GM18951 (cell line): ENCODE measurements around the gene ANKRD37.
A peak's percentile ranks its signal among the peaks of the same experiment; 100 is the strongest.

Experiments used
- POLR2A ChIP-seq: IDR thresholded peaks from 4 replicates; pipeline ENCODE4 v1.6.1; 2011; ENCODE audit warnings: mild to moderate bottlenecking; ENCODE audit not compliant: insufficient read length, insufficient read depth; ENCODE audit errors: extremely low read depth
- in situ Hi-C: fragments of 300-500 bp; cut with MboI; formaldehyde crosslinking; loops from one replicate; pipeline ENCODE4 v1.12.0; 2022; ENCODE audit warnings: low sequenced_read_pairs, mixed read lengths, inconsistent platforms; ENCODE audit not compliant: unreplicated experiment

The ANKRD37 gene

DNA sequence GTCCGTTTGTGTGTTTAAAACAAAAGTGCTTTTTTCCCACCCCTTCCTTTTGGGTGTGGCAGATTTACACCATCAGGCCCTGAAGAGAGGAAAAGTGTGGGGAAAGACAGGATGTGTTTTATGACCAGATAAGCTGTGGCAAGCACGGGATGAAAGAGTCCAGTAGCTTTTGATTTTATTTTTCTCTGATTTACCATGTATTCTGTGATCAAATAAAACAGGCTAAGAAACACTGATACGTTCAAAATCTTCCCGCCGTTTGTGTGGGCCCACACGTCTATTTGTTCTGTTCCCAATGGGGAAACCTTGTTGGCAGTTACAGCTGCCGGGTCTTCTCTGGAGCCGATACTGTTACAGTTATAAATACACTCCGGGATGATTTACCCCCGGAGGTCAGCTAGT lies 11.7 kb upstream of the ANKRD37 start:
- no peak for TF ChIP-seq POLR2A
- in situ Hi-C loops = no loop called here

DNA sequence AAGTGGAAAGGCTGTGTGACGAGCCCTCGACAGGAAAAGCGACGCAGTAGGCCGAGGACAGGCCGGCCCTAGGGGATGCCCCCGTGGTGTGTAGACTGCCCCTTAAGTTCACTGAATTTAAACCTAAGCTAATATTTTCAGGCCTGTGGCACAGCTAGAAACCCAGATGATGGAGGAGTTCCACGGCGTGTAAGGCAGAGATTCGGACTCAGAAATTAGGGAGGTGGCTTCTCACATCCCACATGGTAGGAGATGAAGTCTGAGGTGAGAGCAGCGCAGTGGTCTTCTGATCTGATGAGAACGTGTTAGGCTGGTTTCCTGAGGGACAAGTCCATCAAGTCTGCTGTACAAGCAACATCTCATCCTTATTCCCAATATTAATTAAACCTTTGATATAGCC lies 8.7 kb upstream of the ANKRD37 start:
- no peak for TF ChIP-seq POLR2A
- in situ Hi-C loops = no loop called here

DNA sequence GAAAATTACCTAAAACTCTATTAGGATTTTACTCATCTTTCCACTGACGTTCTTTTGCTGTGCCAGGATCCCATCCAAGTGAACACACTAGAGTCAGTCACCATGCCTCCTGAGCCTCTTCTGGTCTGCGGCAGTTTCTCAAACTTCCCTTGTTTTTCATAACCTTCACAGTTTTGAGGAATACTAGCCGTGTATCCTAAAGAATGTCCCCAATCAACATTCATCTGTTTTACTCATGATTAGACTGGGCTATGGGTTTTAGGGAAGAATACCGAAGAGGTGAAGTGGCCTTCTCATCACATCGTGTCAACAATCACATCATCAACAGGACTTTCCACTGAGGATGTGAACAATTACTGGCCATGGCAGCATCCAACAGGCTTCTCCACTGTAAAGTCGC lies 5.7 kb upstream of the ANKRD37 start:
- TF ChIP-seq POLR2A = no peak
- in situ Hi-C loops = no loop called here

DNA sequence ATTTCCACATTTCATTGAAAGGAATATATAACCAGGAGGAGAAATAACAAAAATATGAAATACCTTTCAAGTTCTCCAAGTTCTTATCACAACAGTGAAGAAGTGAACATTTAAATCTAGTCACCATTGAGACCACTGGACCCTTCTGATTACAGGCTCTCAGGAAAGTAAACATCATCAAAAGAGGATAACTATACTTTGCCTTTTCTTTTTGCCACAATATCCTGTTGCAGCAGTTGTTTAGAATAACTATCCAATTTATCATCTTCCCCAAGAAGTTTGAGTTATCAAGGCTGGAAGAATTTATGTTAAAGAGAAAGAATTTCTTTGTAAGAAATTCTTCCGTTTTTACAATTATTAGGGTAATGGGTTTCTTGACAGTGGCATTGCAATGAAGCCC lies 4.5 kb upstream of the ANKRD37 start:
- in situ Hi-C loops = no loop called here

DNA sequence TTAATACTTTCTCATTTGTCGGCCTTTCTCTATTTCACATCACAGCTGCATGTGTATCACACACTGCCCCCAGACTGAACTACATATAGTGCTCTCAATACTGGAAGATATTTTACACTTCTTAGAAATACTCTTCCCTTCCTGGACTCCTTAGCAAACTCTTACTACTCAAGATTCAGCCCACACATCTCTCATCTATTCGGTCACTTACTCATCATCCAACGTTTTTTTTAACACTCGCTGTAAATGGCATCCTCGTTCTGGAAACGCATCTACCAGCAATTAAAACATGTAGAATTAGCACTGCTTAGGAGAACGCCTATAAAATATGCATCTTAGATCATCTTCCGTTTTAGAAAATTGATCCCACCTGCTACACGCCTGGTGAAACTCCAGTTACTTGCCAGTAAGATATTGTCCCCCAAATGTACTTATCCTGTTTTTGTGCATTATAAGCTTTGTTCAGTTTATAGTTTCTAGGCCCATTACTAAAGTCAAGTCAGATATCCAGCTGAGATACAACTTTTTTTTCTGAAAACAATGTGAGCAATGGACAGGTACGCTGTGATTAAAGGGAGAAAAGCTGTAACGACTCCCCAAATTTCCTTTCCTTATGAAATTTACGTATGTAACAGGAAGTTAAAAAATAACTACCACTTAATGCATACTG lies 1.9 kb upstream of the ANKRD37 start:
- no peak for TF ChIP-seq POLR2A
- in situ Hi-C loops = no loop called here

More for the DNA sequence above, 4.5 kb upstream of the ANKRD37 start:
- no peak for TF ChIP-seq POLR2A

DNA sequence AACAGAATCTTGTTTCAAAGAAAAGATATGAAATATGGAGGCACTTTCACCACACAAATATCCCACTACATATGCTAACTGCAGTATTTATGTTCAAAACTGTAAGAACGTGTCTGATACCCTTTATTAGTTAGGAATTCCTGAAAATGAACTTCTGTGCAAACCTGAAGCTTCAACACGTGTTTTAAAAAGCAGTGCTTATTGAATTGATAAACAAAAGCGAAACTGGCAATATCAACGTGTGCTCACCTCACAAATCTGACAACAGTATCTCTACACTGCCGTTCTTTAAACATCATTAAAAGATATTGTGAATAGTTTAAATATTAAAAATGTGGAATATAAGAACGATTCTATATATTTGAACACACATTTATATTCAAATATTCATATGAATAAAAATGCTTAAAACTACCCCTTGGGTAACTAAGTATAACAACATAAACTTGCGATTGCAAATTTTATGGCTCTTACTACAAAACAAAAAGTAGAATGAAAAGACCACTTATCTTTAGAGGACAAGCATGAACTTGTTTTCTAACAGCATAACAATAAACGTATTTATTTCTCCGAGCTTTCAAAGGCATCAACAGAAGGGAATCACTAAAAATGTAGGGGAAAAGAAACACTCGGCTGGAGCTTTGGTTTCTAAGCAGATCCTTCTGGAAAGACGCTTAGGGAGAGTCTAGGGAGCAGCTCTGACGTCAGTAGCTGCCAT lies 1.2 kb upstream of the ANKRD37 start, which contains the start of gene LRP2BP:
TSS of gene LRP2BP (minus strand) at position 687 of the 718 bp plus-strand sequence. CDS start 17,738 bp downstream, outside the sequence.
- no peak for TF ChIP-seq POLR2A
- in situ Hi-C loops = no loop called here

DNA sequence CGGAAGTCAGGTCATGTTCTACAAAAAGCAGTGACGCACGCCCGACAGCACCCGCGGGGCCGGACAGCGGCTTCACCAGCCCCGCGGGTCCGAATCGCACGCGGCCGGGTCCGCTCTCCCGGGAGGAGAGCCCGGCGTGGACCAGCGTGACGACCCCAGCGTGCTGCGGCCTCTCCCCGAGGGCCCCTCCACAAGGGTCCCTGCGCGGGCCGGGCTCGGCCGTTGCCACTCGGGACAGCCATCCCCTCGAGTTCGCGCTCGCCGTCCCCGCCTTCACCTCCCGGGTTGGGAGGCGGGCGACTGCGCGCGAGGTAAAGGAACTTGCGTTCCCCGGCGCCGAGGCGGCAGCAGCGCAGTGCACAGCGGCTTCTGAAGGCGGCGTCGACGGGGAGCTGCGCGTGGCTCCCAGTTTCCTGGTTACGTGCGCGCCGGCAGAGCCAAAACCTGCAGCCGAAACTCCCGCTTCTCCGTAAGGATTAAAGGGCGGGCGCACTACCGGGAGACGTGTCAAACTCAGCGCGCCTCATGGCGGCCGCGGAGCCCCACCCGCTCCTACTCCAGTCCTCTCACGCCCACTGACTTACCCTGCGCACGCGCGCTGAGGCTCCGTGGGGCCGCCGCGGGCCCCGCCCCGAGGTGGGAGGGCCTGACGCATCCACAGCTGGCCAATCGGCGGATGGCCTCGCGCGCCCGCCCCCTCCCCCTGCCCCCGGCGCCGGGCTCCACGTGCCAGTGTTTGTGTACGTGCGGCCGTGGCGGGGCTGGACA lies 501 bp upstream of the ANKRD37 start:
- in situ Hi-C loops = no loop called here
- peak; percentile 75 for TF ChIP-seq POLR2A

DNA sequence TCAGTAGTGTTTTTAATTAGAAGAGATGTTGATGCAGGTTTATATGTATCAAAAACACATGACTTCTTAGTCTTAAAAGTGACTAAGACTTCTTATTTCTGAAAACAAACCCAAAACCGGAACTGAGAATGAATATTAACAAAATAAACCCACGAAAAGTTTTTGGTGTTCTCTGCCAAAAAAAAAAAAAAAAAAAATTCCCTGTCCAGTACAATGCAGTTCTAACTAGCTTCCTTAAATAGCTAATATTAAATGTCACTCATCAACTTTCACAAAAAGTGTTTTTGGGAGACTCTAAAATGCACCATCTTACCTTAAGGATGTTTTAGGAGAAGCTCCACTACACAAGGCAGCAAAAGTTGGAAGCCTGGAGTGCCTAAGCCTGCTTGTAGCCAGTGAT lies 2.0 kb downstream of the ANKRD37 start:
- no peak for TF ChIP-seq POLR2A
- in situ Hi-C loops = no loop called here

DNA sequence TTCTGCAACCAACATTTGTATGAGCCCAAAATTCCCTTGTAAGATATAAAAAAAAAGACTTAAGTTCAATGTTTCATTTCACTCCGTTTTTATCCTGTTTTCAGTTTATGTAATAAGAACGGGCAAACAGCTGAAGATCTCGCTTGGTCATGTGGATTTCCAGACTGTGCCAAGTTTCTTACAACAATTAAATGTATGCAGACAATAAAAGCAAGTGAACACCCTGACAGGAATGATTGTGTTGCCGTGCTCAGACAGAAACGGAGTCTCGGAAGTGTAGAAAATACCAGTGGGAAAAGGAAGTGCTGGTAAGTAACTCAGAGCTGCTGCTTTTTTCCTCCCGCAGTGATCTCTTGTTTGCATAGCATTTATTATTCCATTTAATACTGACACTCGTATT lies 2.8 kb downstream of the ANKRD37 start:
- TF ChIP-seq POLR2A = no peak
- in situ Hi-C loops = no loop called here

DNA sequence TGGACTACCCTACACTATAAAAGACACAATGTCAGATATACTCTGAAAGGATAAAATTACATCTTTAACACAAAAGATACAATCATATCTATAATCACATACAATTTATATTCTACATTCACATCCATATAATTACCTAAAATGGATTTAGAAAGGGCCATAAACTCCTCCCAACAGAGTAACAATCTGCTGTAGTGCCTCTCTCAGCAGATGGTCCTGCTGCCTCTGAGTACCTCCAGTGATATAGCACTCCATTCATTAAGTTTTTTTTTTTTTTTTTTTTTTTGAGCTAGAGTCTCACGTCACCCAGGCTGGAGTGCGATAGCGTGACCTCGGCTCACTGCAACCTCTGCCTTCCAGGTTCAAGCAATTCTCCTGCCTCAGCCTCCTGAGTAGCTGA lies 7.4 kb downstream of the ANKRD37 start:
- in situ Hi-C loops = no loop called here
- no peak for TF ChIP-seq POLR2A

DNA sequence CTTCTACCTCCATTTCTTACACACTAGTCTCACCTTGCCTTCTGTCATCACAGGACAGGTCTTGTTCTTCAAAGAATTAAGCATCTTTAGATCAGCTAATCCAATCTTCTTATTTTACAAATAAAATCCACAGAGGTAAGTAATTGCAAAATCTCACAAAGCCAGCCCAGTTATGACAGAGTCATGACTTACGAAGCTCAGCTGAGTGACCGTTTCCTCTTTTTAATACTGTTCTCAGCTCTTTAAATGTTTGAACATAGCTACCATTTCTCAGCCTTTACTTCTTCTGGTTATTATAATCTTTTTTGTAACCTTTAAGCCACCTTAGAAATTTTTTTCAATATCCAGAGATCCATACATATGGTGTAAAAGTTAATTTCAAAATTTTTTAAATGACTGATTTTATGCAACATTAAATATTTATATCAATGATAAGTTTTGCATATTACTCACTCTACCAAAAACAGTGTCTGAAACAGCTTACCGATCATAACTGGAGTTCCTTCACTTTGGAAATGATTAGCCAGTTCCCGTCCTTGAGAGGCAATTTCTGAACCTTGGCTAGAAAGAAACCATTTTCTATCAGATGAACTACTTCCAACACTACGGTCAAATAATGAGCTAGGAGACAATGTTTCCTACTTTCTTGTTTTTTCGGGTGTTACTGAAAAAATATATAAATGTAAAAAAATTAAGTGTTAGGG lies 8.8 kb downstream of the ANKRD37 start:
- in situ Hi-C loops = no loop called here
- no peak for TF ChIP-seq POLR2A

DNA sequence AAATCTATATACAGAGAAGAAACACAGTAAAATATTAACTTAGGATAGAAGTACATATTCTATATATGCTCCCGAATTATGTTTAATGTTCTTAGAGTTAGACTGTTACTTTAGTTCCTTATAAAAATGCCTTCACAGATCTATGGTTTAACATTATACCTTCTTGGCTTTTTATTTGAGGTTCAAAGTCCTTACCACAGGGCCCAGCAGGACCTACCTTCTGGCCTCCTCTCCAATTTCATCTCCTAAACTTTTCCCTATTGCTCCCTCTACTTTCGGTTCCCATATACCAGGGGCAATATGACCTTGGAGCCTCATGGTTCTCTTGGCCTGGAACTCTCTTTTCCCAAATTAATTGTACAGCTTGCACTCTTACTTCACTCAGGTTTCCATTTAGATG lies 11.8 kb downstream of the ANKRD37 start:
- in situ Hi-C loops = no loop called here
- TF ChIP-seq POLR2A = no peak

DNA sequence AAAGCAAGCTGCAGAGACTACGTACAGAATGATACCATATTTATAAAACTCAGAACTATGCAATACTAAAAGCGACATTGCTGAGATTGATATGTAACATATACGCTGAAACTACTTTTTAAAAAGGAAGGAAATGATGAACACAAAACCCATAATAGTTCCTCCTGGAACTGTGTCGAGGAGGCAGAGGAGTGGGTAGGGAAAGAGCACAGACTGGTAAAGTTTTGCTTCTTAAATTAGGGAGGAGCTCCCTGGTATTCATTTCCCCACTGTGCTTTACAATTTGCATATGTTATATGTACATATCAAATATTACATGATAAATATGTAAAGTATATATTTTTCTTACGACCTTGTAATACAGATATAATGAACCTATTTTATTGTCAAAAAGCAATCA lies 15.2 kb downstream of the ANKRD37 start:
- in situ Hi-C loops = no loop called here
- TF ChIP-seq POLR2A = no peak
